D341Med (cell line): Measurements from ENCODE around the gene TOP2B.

ENCODE experiments used
- DNase-seq: peaks from one replicate; pipeline ENCODE4 v3.0.0; 2012; ENCODE audit warnings: low spot score

Gene TOP2B

GRCh38 chr3:25619382-25619781 lies 45.3 kb downstream of the TOP2B start:
- DNase-seq: no peak

- DNase-seq: no peak
These were observed 46.7 kb downstream of the TOP2B start for GRCh38 chr3:25618028-25618427.

- no peak for DNase-seq
These were observed 53.5 kb downstream of the TOP2B start for GRCh38 chr3:25611193-25611592.

GRCh38 chr3:25610779-25611178 lies 53.9 kb downstream of the TOP2B start:
- DNase-seq: no peak

- no peak for DNase-seq
These were observed 54.5 kb downstream of the TOP2B start for GRCh38 chr3:25610167-25610566.

- DNase-seq: no peak
These were observed 60.5 kb downstream of the TOP2B start for GRCh38 chr3:25604107-25604805.

GRCh38 chr3:25603703-25604102 lies 61.0 kb downstream of the TOP2B start:
- DNase-seq: no peak

- no peak for DNase-seq
These were observed 67.1 kb downstream of the TOP2B start for GRCh38 chr3:25597535-25598101.

GRCh38 chr3:25594007-25594502 lies 70.7 kb downstream of the TOP2B start:
- peak; percentile 55 for DNase-seq

GRCh38 chr3:25593001-25593400 lies 71.7 kb downstream of the TOP2B start:
- DNase-seq: no peak

- no peak for DNase-seq
These were observed 72.2 kb downstream of the TOP2B start for GRCh38 chr3:25592510-25592968.

- DNase-seq: no peak
These were observed 74.9 kb downstream of the TOP2B start for GRCh38 chr3:25589783-25590258.

- no peak for DNase-seq
These were observed 75.5 kb downstream of the TOP2B start for GRCh38 chr3:25589104-25589782.

GRCh38 chr3:25588441-25589103 lies 76.1 kb downstream of the TOP2B start:
- DNase-seq: no peak

GRCh38 chr3:25587975-25588374 lies 76.7 kb downstream of the TOP2B start:
- no peak for DNase-seq

GRCh38 chr3:25587526-25587925 lies 77.2 kb downstream of the TOP2B start:
- DNase-seq: no peak

- no peak for DNase-seq
These were observed 77.6 kb downstream of the TOP2B start for GRCh38 chr3:25587094-25587493.

GRCh38 chr3:25586553-25586952 lies 78.2 kb downstream of the TOP2B start:
- no peak for DNase-seq

- DNase-seq: no peak
These were observed 78.6 kb downstream of the TOP2B start for GRCh38 chr3:25586167-25586505.

GRCh38 chr3:25585361-25586166 lies 79.1 kb downstream of the TOP2B start:
- no peak for DNase-seq

- DNase-seq: no peak
These were observed 80.5 kb downstream of the TOP2B start for GRCh38 chr3:25584011-25584789.
